Tibial artery (tissue), 4 donors: ENCODE data around the gene PNPLA6.

Experiments
- DNase-seq, 2 donors: peaks; one replicate each; pipeline ENCODE4 v3.0.0-alpha.2; 2019
- H3K27ac ChIP-seq, 2 donors: fragments of 200-600 bp; sonication (generic) in 1 of 2; 1 replicate in 1 of 2; 2 replicates in 1 of 2; pipeline ENCODE4 v1.5.1; 2018 to 2019; ENCODE audit warnings: mild to moderate bottlenecking in 1 of 2
- H3K27me3 ChIP-seq, 2 donors: fragments of 200-600 bp; sonication (generic) in 1 of 2; one replicate each; pipeline versions ENCODE4 v1.5.1 to v1.6.0; 2016 to 2019
- H3K36me3 ChIP-seq, 3 donors: fragments of 200-600 bp; sonication (generic) in 2 of 3; one replicate each; pipeline ENCODE4 v1.5.1; 2016 to 2019; ENCODE audit warnings: mild to moderate bottlenecking in 2 of 3
- H3K4me1 ChIP-seq, 4 donors: fragments of 200-600 bp; sonication (generic) in 2 of 4; 1 replicate in 3 of 4; 2 replicates in 1 of 4; pipeline ENCODE4 v1.5.1; 2016 to 2019
- H3K4me3 ChIP-seq, 2 donors: fragments of 200-600 bp; sonication (generic) in 1 of 2; 1 replicate in 1 of 2; 2 replicates in 1 of 2; pipeline ENCODE4 v1.5.1; 2018 to 2019; ENCODE audit warnings: mild to moderate bottlenecking in 2 of 2
- H3K9me3 ChIP-seq, 3 donors: fragments of 200-600 bp; sonication (generic) in 1 of 3; one replicate each; pipeline ENCODE4 v1.5.1; 2016 to 2019
- intact Hi-C: fragments of 100-400 bp; cut with DNase I; formaldehyde crosslinking; loops from one replicate; pipeline ENCODE4 v1.15.0; 2023; ENCODE audit warnings: low total_unique reads
- TF ChIP-seq, protein P1 (sequence below), 2 experiments: fragments of 200-600 bp in 1 of 2; fragments of 450-650 bp in 1 of 2; IDR thresholded peaks; one replicate each; pipeline ENCODE4 v1.5.1; 2017 to 2019; ENCODE audit warnings: antibody characterized with exemption in 2 of 2, mild to moderate bottlenecking in 1 of 2, moderate library complexity in 1 of 2

PNPLA6 gene

DNA sequence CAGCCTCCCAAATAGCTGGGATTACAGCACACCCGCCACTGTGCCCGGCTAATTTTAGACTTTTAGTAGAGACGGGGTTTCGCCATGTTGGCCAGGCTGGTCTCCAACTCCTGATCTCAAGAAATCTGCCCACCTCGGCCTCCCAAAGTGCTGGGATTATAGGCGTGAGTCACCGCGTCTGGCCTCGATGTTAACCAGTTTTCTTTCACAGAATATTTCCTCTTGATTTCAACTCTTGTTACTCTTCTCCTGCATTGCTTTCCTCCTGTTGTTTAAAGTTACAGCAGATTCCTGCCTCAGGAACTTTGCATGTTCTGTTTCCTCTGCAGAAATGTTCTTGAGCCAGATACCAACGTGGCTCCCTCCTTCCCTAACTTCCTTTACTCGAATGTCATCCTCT lies 43.0 kb upstream of the PNPLA6 start:
- intact Hi-C loops, result no loop called here
- TF ChIP-seq, protein P1, sequence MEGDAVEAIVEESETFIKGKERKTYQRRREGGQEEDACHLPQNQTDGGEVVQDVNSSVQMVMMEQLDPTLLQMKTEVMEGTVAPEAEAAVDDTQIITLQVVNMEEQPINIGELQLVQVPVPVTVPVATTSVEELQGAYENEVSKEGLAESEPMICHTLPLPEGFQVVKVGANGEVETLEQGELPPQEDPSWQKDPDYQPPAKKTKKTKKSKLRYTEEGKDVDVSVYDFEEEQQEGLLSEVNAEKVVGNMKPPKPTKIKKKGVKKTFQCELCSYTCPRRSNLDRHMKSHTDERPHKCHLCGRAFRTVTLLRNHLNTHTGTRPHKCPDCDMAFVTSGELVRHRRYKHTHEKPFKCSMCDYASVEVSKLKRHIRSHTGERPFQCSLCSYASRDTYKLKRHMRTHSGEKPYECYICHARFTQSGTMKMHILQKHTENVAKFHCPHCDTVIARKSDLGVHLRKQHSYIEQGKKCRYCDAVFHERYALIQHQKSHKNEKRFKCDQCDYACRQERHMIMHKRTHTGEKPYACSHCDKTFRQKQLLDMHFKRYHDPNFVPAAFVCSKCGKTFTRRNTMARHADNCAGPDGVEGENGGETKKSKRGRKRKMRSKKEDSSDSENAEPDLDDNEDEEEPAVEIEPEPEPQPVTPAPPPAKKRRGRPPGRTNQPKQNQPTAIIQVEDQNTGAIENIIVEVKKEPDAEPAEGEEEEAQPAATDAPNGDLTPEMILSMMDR (IDR thresholded peaks at IDR 0.05), result no peak
- Histone ChIP-seq H3K9me3 (no peaks in the 10 kb centered on the region), H3K4me3 (no peak overlapping the region), H3K27ac (peak overlapping the region in 1 of 2 donors; percentile 77), H3K27me3 (no peaks in the 10 kb centered on the region), H3K36me3 (no peaks in the 10 kb centered on the region), H3K4me1 (peaks cover 0 to 24% (median 9%) of the 10 kb centered on the region in 4 donors)
- no peak for DNase-seq

DNA sequence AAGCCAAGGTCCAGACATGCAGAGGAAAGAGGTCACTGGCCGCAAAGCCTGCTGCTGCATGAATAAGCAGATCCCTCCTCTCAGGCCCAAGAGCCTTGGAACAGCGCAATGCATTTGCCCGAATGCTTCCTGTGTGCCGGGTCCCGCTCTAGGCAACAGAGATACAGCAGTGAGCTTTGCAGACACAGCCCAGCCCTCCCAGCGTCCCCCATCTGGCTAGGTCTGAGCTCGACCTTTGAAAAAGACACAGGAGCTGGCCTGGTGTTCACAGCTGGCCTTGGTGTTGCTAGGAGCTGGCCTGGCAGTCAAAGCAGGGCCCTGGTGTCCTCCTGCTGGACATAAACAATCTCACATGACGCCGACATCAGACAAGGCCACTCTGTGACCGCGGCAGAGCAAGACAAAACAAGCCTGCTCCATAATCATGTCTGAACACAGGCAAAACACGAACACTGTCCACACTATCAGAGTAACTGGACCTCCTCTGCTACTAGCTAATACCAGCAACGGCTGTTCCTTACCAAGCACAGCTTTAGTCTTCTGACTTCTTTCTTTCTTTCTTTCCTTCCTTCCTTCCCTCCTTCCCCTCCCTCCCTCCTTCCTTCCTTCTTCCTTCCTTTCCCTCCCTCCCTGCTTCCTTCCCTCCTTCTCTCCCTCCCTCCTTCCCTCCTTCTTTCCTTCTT lies 41.0 kb upstream of the PNPLA6 start:
- Histone ChIP-seq H3K9me3 (no peaks in the 10 kb centered on the region), H3K4me1 (peaks cover 0 to 15% (median under 1%) of the 10 kb centered on the region in 4 donors), H3K27ac (peak overlapping the region; percentile 69 to 77), H3K4me3 (no peak overlapping the region), H3K36me3 (no peaks in the 10 kb centered on the region), H3K27me3 (peaks cover 0 to 3% of the 10 kb centered on the region in 2 donors)
- TF ChIP-seq, protein P1 (IDR thresholded peaks at IDR 0.05), result peak; percentile 19 to 48
- DNase-seq, result peak; percentile 76 to 78
- intact Hi-C loops, result no loop called here

DNA sequence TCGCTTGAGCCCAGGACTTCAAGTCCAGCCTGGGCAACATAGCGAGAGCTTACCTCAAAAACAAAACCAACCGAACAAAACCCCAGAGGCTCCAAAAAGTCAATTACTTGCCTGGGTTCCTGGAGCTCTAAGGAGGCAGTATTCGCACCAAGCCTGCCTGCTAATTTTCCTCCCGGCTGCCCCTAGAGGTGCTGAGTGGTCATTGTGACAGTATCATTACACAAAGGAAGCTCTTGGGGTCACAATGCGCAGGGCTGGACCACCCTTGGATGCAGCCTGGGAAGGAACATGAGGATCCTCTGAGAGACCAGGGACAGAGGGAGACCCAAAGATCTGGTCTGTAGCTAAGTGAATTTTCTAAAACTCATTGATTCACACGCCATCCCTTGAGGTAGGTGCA lies 38.2 kb upstream of the PNPLA6 start:
- intact Hi-C loops, result no loop called here
- H3K27ac ChIP-seq, result no peak overlapping the region
- DNase-seq, result no peak
- peaks cover 0 to 24% (median 10%) of the 10 kb centered on the region in 4 donors for H3K4me1 ChIP-seq
- H3K27me3 ChIP-seq, result peaks cover 0 to 25% of the 10 kb centered on the region in 2 donors
- no peaks in the 10 kb centered on the region for H3K9me3 ChIP-seq
- TF ChIP-seq, protein P1 (IDR thresholded peaks at IDR 0.05), result no peak
- H3K36me3 ChIP-seq, result no peaks in the 10 kb centered on the region
- H3K4me3 ChIP-seq, result no peak overlapping the region

DNA sequence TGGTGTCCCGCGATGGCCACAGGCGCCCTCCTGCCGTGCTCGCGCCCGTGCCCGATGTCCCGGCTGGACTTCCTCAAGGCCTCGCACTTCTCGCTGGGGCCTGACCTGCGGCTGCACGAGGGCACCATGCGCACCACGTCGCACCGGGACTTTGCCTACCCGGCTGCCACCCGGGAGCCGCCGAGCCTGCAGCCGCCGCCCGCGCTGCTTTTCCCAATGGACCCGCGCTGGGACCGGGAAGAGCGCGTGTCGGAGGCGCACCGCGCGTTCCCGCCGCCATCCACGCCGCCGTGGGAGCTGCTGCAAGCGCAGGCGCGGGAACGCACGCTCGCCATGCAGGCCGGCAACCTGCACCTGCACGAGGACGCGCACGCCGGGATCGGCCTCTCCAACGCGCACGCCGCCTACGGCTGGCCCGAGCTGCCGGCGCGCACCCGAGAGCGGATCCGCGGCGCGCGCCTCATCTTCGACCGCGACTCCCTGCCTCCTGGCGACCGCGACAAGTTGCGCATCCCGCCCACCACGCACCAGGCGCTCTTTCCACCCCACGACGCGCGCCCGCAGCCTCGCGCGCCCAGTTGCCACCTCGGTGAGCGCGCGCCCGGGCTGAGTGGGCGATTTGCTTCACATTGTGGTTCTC lies 34.6 kb upstream of the PNPLA6 start:
- Histone ChIP-seq H3K27me3 (peaks cover 0 to 53% of the 10 kb centered on the region in 2 donors), H3K36me3 (no peaks in the 10 kb centered on the region), H3K27ac (no peak overlapping the region), H3K4me3 (peak overlapping the region; percentile 29 to 54), H3K4me1 (peaks cover 0 to 17% (median 14%) of the 10 kb centered on the region in 4 donors), H3K9me3 (no peaks in the 10 kb centered on the region)
- TF ChIP-seq, protein P1 (IDR thresholded peaks at IDR 0.05), result no peak
- DNase-seq, result no peak
- intact Hi-C loops, result no loop called here

DNA sequence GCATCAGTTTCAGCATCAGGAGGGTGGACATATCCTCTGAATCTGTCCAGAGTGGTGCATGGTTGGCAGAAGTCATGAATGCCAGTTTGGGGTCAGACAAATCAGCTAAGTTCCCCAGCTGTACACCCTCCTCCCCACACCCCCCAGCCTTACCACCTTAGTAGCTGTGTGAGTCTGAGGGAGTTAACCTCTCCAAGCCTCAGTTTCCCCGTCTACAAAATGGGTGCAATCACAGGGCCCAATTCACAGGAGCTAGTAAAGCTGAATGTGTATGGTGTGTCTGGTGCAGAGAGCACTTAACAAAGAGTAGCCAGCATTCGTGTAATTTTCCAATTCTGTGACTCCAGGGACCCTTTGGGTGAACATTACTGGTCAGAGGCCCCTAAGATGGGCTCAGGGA lies 33.0 kb upstream of the PNPLA6 start:
- no peaks in the 10 kb centered on the region for H3K9me3 ChIP-seq
- peaks cover 0 to 53% of the 10 kb centered on the region in 2 donors for H3K27me3 ChIP-seq
- intact Hi-C loops, result no loop called here
- no peaks in the 10 kb centered on the region for H3K36me3 ChIP-seq
- H3K4me1 ChIP-seq, result peaks cover 0 to 23% (median 20%) of the 10 kb centered on the region in 4 donors
- DNase-seq, result no peak
- no peak overlapping the region for H3K27ac ChIP-seq
- TF ChIP-seq, protein P1 (IDR thresholded peaks at IDR 0.05), result no peak
- no peak overlapping the region for H3K4me3 ChIP-seq
